Lower leg skin (tissue), 3 donors: ENCODE results near the gene RAD51B.

ENCODE experiments used
- POLR2A ChIP-seq, 2 donors: fragments of 450-650 bp; IDR thresholded peaks; one replicate each; pipeline ENCODE4 v1.6.1; 2016 to 2017; ENCODE audit warnings: antibody characterized with exemption in 2 of 2, mild to moderate bottlenecking in 1 of 2, moderate library complexity in 1 of 2
- TF ChIP-seq, protein P1 (sequence below), 3 donors: fragments of 450-650 bp; IDR thresholded peaks; one replicate each; pipeline ENCODE4 v1.5.1; 2016; ENCODE audit warnings: antibody characterized with exemption in 3 of 3, mild to moderate bottlenecking in 3 of 3, moderate library complexity in 2 of 3

DNA sequence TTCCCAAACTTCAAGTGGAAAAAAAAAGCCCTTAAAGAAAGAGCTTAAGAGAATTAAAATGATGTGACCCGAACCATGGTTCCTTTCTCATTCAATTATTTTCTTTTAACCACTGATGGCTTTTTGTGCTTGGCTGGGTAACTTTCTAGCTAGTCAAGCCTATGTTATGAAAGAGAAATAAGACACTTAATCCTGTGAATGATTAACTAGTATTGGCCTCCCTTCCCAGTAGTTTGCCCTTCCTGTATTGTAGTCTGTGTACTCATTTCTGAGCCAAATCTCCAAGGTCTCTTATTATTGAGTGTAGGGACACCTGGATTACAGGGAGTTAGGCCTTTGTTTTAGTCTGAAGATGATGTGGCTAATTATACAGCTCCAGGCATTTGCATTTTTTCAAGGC lies 353.0 kb downstream of the RAD51B start:
- TF ChIP-seq, protein P1, sequence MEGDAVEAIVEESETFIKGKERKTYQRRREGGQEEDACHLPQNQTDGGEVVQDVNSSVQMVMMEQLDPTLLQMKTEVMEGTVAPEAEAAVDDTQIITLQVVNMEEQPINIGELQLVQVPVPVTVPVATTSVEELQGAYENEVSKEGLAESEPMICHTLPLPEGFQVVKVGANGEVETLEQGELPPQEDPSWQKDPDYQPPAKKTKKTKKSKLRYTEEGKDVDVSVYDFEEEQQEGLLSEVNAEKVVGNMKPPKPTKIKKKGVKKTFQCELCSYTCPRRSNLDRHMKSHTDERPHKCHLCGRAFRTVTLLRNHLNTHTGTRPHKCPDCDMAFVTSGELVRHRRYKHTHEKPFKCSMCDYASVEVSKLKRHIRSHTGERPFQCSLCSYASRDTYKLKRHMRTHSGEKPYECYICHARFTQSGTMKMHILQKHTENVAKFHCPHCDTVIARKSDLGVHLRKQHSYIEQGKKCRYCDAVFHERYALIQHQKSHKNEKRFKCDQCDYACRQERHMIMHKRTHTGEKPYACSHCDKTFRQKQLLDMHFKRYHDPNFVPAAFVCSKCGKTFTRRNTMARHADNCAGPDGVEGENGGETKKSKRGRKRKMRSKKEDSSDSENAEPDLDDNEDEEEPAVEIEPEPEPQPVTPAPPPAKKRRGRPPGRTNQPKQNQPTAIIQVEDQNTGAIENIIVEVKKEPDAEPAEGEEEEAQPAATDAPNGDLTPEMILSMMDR (IDR thresholded peaks at IDR 0.05) = no peak
- TF ChIP-seq POLR2A (IDR thresholded peaks at IDR 0.05) = no peak
